ENCODE data around the gene ZFYVE28. TPM values are rescaled to one million over a fixed set of nuclear protein-coding genes. Genes with fewer than 3 reads are reported as not detected.

Gene ZFYVE28
- total RNA-seq, 1 donor from 2014 or later: 5.6 TPM

DNA sequence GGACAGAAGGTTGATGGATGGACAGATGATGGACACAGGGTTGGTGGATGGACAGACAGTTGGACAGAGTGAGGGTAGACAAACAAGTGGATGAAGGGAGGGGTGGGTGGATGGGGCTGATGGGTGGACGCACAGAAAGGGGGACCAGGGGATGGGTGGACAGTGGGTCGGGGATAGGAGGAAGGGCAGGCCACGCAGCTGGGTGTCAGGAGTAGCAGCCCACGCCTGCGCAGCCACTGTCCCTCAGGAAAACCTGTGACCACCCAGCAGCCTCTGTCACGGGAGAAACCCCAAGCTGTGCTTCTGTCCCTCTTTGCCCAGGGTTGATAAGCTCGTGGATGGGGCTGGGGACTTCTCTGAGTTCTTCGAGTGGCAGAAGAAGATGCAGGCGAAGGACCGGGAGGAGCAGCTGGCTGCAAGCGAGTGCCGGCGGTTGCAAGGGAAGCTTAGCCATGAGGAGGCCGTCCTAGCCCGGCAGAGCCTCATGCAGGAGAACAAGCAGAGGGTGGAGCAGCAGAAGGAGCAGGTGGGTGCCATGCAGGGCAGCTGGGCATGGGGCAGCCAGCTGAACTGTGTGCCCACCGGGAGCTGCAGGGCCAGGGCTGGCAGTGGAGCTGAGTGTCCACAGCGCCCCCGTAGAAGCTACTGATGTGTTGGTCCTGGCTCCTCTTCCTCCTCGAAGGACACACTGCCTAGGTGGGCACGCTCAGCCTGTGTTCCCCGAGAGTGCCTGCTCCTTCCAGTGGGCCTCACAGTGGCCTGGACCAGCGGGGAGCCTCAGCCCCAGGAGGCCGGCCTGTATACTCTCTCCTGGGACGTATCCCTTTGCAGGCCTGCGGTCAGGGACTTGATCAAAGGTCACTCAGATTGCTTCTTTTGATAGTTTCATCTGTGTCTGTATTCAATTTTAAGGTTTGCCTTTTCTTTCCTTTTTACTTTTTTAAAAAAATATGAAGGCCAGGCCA, 33.7 kb upstream of the ZFYVE28 start:
- no peak for TF ChIP-seq CTCF (IDR thresholded peaks at IDR 0.05; ENCODE audit: borderline replicate concordance)
- intact Hi-C loops (cut with micrococcal nuclease): no loop called here
- Histone ChIP-seq H3K36me3 (no peaks in the 10 kb centered on the region), H3K27me3 (ENCODE audit: low read depth) (no peaks in the 10 kb centered on the region), H3K27ac (replicated peaks) (no peak overlapping the region), H3K4me1 (no peaks in the 10 kb centered on the region), H3K4me3 (no peak overlapping the region), H3K9me3 (replicated peaks) (no peaks in the 10 kb centered on the region)
- DNase-seq: no peak

DNA sequence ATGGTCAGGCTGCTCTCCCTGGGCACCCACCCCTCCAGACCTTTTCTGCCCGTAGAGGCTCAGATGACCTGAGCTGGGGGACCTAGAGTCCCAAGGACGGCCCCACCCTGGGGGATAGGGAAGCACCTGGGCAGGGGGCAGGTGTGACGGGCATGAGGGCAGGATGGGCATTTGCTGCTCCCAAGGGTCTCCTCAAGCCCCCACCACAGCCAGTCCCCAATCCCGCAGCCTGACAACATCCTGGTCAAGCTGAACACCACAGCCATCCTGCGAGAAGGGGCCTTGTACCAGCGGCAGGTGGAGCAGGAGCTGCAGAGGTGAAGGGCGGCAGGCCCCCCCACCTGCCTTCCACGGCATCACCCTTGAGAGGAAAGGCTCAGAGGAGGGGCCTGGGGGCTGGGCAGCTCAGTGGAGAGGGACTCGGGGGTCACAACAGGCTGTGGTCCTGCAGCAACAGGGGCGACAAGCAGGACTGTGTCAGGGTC, 32.6 kb upstream of the ZFYVE28 start:
- Histone ChIP-seq H3K36me3 (no peaks in the 10 kb centered on the region), H3K27ac (replicated peaks) (no peak overlapping the region), H3K9me3 (replicated peaks) (no peaks in the 10 kb centered on the region), H3K4me1 (no peaks in the 10 kb centered on the region), H3K4me3 (no peak overlapping the region), H3K27me3 (ENCODE audit: low read depth) (no peaks in the 10 kb centered on the region)
- no peak for TF ChIP-seq CTCF (IDR thresholded peaks at IDR 0.05; ENCODE audit: borderline replicate concordance)
- DNase-seq: no peak
- intact Hi-C loops (cut with micrococcal nuclease): no loop called here

GRCh38 chr4:2450394-2451035, 32.1 kb upstream of the ZFYVE28 start:
- Histone ChIP-seq H3K27ac (replicated peaks) (no peak overlapping the region), H3K4me1 (no peaks in the 10 kb centered on the region), H3K4me3 (no peak overlapping the region), H3K27me3 (ENCODE audit: low read depth) (no peaks in the 10 kb centered on the region), H3K9me3 (replicated peaks) (no peaks in the 10 kb centered on the region), H3K36me3 (no peaks in the 10 kb centered on the region)
- no peak for DNase-seq
- TF ChIP-seq CTCF (IDR thresholded peaks at IDR 0.05; ENCODE audit: borderline replicate concordance): no peak
- intact Hi-C loops (cut with micrococcal nuclease): no loop called here

DNA sequence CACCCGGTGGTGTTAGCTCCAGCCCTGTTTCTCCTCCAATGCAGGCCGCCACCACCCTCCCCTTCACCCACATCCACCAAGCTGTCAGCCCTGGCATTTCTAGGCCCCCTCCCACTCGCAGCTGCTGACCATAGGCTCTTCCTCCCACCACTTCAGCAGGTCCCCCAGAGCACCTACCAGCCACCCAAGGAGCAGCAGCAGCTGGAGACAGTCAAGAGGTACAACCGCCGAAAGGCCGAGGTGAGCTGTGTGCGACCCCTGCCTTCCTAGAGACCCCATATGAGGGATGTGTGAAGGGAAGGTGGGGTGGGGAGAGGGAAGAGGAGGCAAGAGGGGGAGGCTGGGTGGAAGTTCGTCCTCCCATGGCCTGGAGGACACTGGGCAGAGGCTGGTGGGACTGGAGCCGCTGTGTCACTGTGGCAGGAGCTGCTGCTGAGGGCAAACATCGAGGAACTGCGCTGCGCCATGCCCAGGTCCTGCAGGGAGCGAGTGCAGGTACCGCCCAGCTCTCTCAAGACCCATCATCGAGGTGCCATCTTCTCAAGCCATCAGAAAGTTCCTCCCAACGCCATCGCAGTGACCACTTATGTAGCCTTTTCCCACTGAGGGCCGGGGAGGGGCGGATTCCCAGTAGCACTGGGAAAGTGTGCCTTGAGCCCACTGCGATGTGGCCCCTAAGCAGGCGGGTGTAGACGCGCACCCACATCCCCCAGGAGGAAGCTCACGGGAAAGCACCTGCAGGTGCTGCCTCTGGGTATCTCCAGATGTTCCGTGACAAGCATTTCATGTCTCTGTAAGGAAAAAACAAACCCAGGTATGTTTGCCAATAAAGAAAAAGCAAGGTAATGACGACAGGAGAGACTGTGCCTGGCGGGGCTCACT, 31.3 kb upstream of the ZFYVE28 start:
- no peaks in the 10 kb centered on the region for H3K36me3 ChIP-seq
- TF ChIP-seq CTCF (IDR thresholded peaks at IDR 0.05; ENCODE audit: borderline replicate concordance): no peak
- no peak overlapping the region for H3K27ac ChIP-seq (replicated peaks)
- no peaks in the 10 kb centered on the region for H3K9me3 ChIP-seq (replicated peaks)
- no peaks in the 10 kb centered on the region for H3K4me1 ChIP-seq
- intact Hi-C loops (cut with micrococcal nuclease): no loop called here
- DNase-seq: no peak
- no peaks in the 10 kb centered on the region for H3K27me3 ChIP-seq (ENCODE audit: low read depth)
- no peak overlapping the region for H3K4me3 ChIP-seq

GRCh38 chr4:2449051-2449450, 30.6 kb upstream of the ZFYVE28 start:
- no peaks in the 10 kb centered on the region for H3K27me3 ChIP-seq (ENCODE audit: low read depth)
- H3K36me3 ChIP-seq: no peaks in the 10 kb centered on the region
- no peak for TF ChIP-seq CTCF (IDR thresholded peaks at IDR 0.05; ENCODE audit: borderline replicate concordance)
- no peak for DNase-seq
- no peak overlapping the region for H3K27ac ChIP-seq (replicated peaks)
- H3K4me1 ChIP-seq: no peaks in the 10 kb centered on the region
- H3K4me3 ChIP-seq: no peak overlapping the region
- no peaks in the 10 kb centered on the region for H3K9me3 ChIP-seq (replicated peaks)
- intact Hi-C loops (cut with micrococcal nuclease): no loop called here
